GM19023 (cell line): ENCODE measurements around the gene SORBS2.

Experiments used
- ATAC-seq: cut with Tn5 transposase; IDR thresholded peaks from one replicate; pipeline ENCODE4 v1.9.1; 2021; ENCODE audit warnings: mild to moderate bottlenecking, moderate library complexity; ENCODE audit not compliant: unreplicated experiment

The SORBS2 gene

GRCh38 chr4:185597532-185598188 lies 214.3 kb downstream of the SORBS2 start:
- peak; percentile 69 for ATAC-seq

- no peak for ATAC-seq
These were observed 219.0 kb downstream of the SORBS2 start for GRCh38 chr4:185592845-185593488.

GRCh38 chr4:185592438-185592837 lies 219.6 kb downstream of the SORBS2 start:
- ATAC-seq: no peak

GRCh38 chr4:185591679-185592141 lies 220.3 kb downstream of the SORBS2 start:
- ATAC-seq: no peak

GRCh38 chr4:185590982-185591381 lies 221.0 kb downstream of the SORBS2 start:
- ATAC-seq: no peak

GRCh38 chr4:185589067-185589836 lies 222.7 kb downstream of the SORBS2 start:
- no peak for ATAC-seq

GRCh38 chr4:185587427-185588161 lies 224.4 kb downstream of the SORBS2 start:
- peak; percentile 98 for ATAC-seq

- no peak for ATAC-seq
These were observed 225.0 kb downstream of the SORBS2 start for GRCh38 chr4:185587030-185587426.

GRCh38 chr4:185585211-185585610 lies 226.8 kb downstream of the SORBS2 start:
- ATAC-seq: no peak

- ATAC-seq: no peak
These were observed 228.2 kb downstream of the SORBS2 start for GRCh38 chr4:185583813-185584212.

GRCh38 chr4:185582651-185583400 lies 229.2 kb downstream of the SORBS2 start:
- no peak for ATAC-seq

- no peak for ATAC-seq
These were observed 231.3 kb downstream of the SORBS2 start for GRCh38 chr4:185580699-185581098.

- no peak for ATAC-seq
These were observed 233.7 kb downstream of the SORBS2 start for GRCh38 chr4:185578284-185578683.

GRCh38 chr4:185576962-185577950 lies 234.7 kb downstream of the SORBS2 start:
- no peak for ATAC-seq

GRCh38 chr4:185576314-185576961 lies 235.6 kb downstream of the SORBS2 start:
- no peak for ATAC-seq

- no peak for ATAC-seq
These were observed 238.3 kb downstream of the SORBS2 start for GRCh38 chr4:185573651-185574199.

GRCh38 chr4:185570727-185571126 lies 241.3 kb downstream of the SORBS2 start:
- ATAC-seq: no peak
